ENCODE measurements around the gene EXTL1. TPM values are rescaled to one million over a fixed set of nuclear protein-coding genes. Genes with fewer than 3 reads are reported as not detected.

Gene EXTL1
- total and polyA plus RNA-seq, 8 donors = 0.18 to 26.3 (median 0.31) TPM; not detected in 4

GRCh38 chr1:26019641-26020315 is 1.8 kb upstream of the EXTL1 start:
- intact Hi-C loops (cut with DNase I; ENCODE audit: low total_unique reads) = no loop called here
- 66 to 77% (median 71%) methylated on average over 8 of the region's 8 CpGs for WGBS, 5 donors
- TF ChIP-seq POLR2AphosphoS5 (IDR thresholded peaks at IDR 0.05) = no peak
- TF ChIP-seq CTCF (IDR thresholded peaks at IDR 0.05) = no peak

GRCh38 chr1:26020330-26020768 is 1.2 kb upstream of the EXTL1 start:
- no peak for TF ChIP-seq CTCF (IDR thresholded peaks at IDR 0.05)
- TF ChIP-seq POLR2AphosphoS5 (IDR thresholded peaks at IDR 0.05) = no peak
- no peak for TF ChIP-seq POLR2A (IDR thresholded peaks at IDR 0.05)
- Histone ChIP-seq H3K27me3 (no peaks in the 10 kb centered on the region), H3K4me1 (peaks cover 0 to 36% (median 18%) of the 10 kb centered on the region in 4 donors), H3K4me3 (no peak overlapping the region), H3K9me3 (no peaks in the 10 kb centered on the region), H3K27ac (no peak overlapping the region), H3K36me3 (no peaks in the 10 kb centered on the region)
- WGBS, 5 donors = 58 to 78% (median 75%) methylated on average over 6 of the region's 6 CpGs
- intact Hi-C loops (cut with DNase I; ENCODE audit: low total_unique reads) = no loop called here
- peak in 1 of 2 donors; percentile 60 for DNase-seq

More at GRCh38 chr1:26019641-26020315, 1.8 kb upstream of the EXTL1 start:
- DNase-seq = no peak
- peaks cover 0 to 36% (median 17%) of the 10 kb centered on the region in 4 donors for H3K4me1 ChIP-seq
- H3K27me3 ChIP-seq = no peaks in the 10 kb centered on the region
- H3K36me3 ChIP-seq = no peaks in the 10 kb centered on the region
- H3K9me3 ChIP-seq = no peaks in the 10 kb centered on the region
- H3K4me3 ChIP-seq = no peak overlapping the region
- H3K27ac ChIP-seq = no peak overlapping the region

GRCh38 chr1:26020941-26021646 is 481 bp upstream of the EXTL1 start:
- 53 to 79% (median 71%) methylated on average over 5 to 6 of the region's 6 CpGs for WGBS, 5 donors
- H3K27ac ChIP-seq = no peak overlapping the region
- intact Hi-C loops (cut with DNase I; ENCODE audit: low total_unique reads) = no loop called here
- H3K36me3 ChIP-seq = no peaks in the 10 kb centered on the region
- peaks cover 0 to 36% (median 18%) of the 10 kb centered on the region in 4 donors for H3K4me1 ChIP-seq
- H3K9me3 ChIP-seq = no peaks in the 10 kb centered on the region
- DNase-seq = no peak
- no peak for TF ChIP-seq POLR2A (IDR thresholded peaks at IDR 0.05)
- TF ChIP-seq CTCF (IDR thresholded peaks at IDR 0.05) = no peak
- TF ChIP-seq POLR2AphosphoS5 (IDR thresholded peaks at IDR 0.05) = no peak
- no peak for TF ChIP-seq EP300 (IDR thresholded peaks at IDR 0.05)
- H3K27me3 ChIP-seq = no peaks in the 10 kb centered on the region
- H3K4me3 ChIP-seq = peak overlapping the region in 1 of 4 donors; percentile 26

GRCh38 chr1:26022404-26022779 is 817 bp downstream of the EXTL1 start:
- intact Hi-C loops (cut with DNase I; ENCODE audit: low total_unique reads) = no loop called here
- no peak overlapping the region for H3K27ac ChIP-seq
- TF ChIP-seq POLR2AphosphoS5 (IDR thresholded peaks at IDR 0.05) (no peak), EP300 (IDR thresholded peaks at IDR 0.05) (no peak), CTCF (IDR thresholded peaks at IDR 0.05) (no peak)
- H3K4me1 ChIP-seq = peaks cover 0 to 26% (median 12%) of the 10 kb centered on the region in 4 donors
- WGBS, 5 donors = 54 to 81% (median 75%) methylated on average over 7 to 8 of the region's 8 CpGs
- no peaks in the 10 kb centered on the region for H3K36me3 ChIP-seq
- no peak overlapping the region for H3K4me3 ChIP-seq
- no peaks in the 10 kb centered on the region for H3K27me3 ChIP-seq
- no peak for DNase-seq
- H3K9me3 ChIP-seq = no peaks in the 10 kb centered on the region
